Neuronal stem cell (in vitro differentiated cells): ENCODE results near the gene PSD4.

Experiments
- DNase-seq: peaks from one replicate; pipeline ENCODE4 v3.0.0-alpha.2; 2013; ENCODE audit warnings: low spot score
- H2AFZ ChIP-seq: one replicate; pipeline ENCODE4 v1.6.1; 2013; ENCODE audit warnings: mild to moderate bottlenecking, low read length, inconsistent platforms
- H2AK5ac ChIP-seq: 2 replicates; pipeline ENCODE4 v1.6.1; 2013; ENCODE audit warnings: low read depth, mild to moderate bottlenecking, inconsistent platforms, low read length, moderate library complexity, mixed read lengths
- H2BK120ac ChIP-seq: 2 replicates; pipeline ENCODE4 v1.6.1; 2013; ENCODE audit warnings: low read depth, mild to moderate bottlenecking, inconsistent platforms, low read length, moderate library complexity, mixed read lengths
- H2BK12ac ChIP-seq: one replicate; pipeline ENCODE4 v1.6.1; 2013; ENCODE audit warnings: low read length, inconsistent platforms
- H2BK15ac ChIP-seq: 2 replicates; pipeline ENCODE4 v1.6.1; 2013; ENCODE audit warnings: mild to moderate bottlenecking, low read length, inconsistent platforms, mixed read lengths
- H2BK5ac ChIP-seq: one replicate; pipeline ENCODE4 v1.6.1; 2013; ENCODE audit warnings: inconsistent platforms, mild to moderate bottlenecking, low read length, moderate library complexity
- H3K14ac ChIP-seq: one replicate; pipeline ENCODE4 v1.6.1; 2013; ENCODE audit warnings: low read length, inconsistent platforms
- H3K18ac ChIP-seq: 2 replicates; pipeline ENCODE4 v1.6.1; 2013; ENCODE audit warnings: low read length, inconsistent platforms
- H3K23ac ChIP-seq: 2 replicates; pipeline ENCODE4 v1.6.1; 2013; ENCODE audit warnings: low read depth, mild to moderate bottlenecking, mixed read lengths, low read length, inconsistent platforms; ENCODE audit not compliant: poor library complexity
- H3K27ac ChIP-seq: replicated peaks from 3 replicates; pipeline ENCODE4 v1.5.1; 2013; ENCODE audit warnings: low read length, inconsistent platforms
- H3K27me3 ChIP-seq, 3 experiments: 2 replicates each; pipeline ENCODE4 v1.6.1; 2013; ENCODE audit warnings: low read length in 3 of 3, mild to moderate bottlenecking in 2 of 3, inconsistent platforms in 1 of 3, low read depth in 1 of 3, mixed read lengths in 1 of 3, moderate library complexity in 1 of 3; ENCODE audit not compliant: control insufficient read depth in 3 of 3, insufficient read depth in 3 of 3
- H3K36me3 ChIP-seq, 2 donors: replicated peaks in 1 of 2; 2 replicates each; pipeline ENCODE4 v1.6.1; 2013; ENCODE audit warnings: low read length in 2 of 2; ENCODE audit not compliant: control insufficient read depth in 2 of 2, insufficient read depth in 2 of 2
- H3K4ac ChIP-seq: 2 replicates; pipeline ENCODE4 v1.6.1; 2013; ENCODE audit warnings: inconsistent platforms, mild to moderate bottlenecking, low read length, moderate library complexity
- H3K4me1 ChIP-seq, 2 donors: 1 replicate in 1 of 2; 2 replicates in 1 of 2; pipeline ENCODE4 v1.6.1; 2013; ENCODE audit warnings: low read length in 2 of 2, low read depth in 1 of 2; ENCODE audit not compliant: control insufficient read depth in 2 of 2, insufficient read depth in 1 of 2
- H3K4me2 ChIP-seq: one replicate; pipeline ENCODE4 v1.6.1; 2013; ENCODE audit warnings: mild to moderate bottlenecking, low read length, inconsistent platforms; ENCODE audit not compliant: insufficient read depth, poor library complexity, severe bottlenecking
- H3K4me3 ChIP-seq, 2 donors: 2 replicates each; pipeline ENCODE4 v1.5.1; 2013; ENCODE audit warnings: low read length in 2 of 2, mild to moderate bottlenecking in 2 of 2, inconsistent platforms in 1 of 2, moderate library complexity in 1 of 2
- H3K79me1 ChIP-seq: one replicate; pipeline ENCODE4 v1.6.1; 2013; ENCODE audit warnings: low read depth, mild to moderate bottlenecking, inconsistent platforms, low read length, moderate library complexity
- H3K9ac ChIP-seq: one replicate; pipeline ENCODE4 v1.6.1; 2013; ENCODE audit warnings: mild to moderate bottlenecking, low read depth, low read length, inconsistent platforms; ENCODE audit not compliant: poor library complexity
- H3K9me3 ChIP-seq, 2 donors: replicated peaks in 1 of 2; 2 replicates each; pipeline versions ENCODE3 to v1.6.1; 2013; ENCODE audit warnings: low read length in 2 of 2, mild to moderate bottlenecking in 2 of 2, inconsistent platforms in 1 of 2, low read depth in 1 of 2, mixed read lengths in 1 of 2, moderate library complexity in 1 of 2; ENCODE audit not compliant: control insufficient read depth in 2 of 2, insufficient read depth in 1 of 2
- H4K8ac ChIP-seq: one replicate; pipeline ENCODE4 v1.6.1; 2013; ENCODE audit warnings: low read depth, mild to moderate bottlenecking, inconsistent platforms, low read length, moderate library complexity
- H4K91ac ChIP-seq: one replicate; pipeline ENCODE4 v1.6.1; 2013; ENCODE audit warnings: low read length, low read depth, mild to moderate bottlenecking, inconsistent platforms; ENCODE audit not compliant: poor library complexity
- WGBS, 2 donors: extraction: QIAGEN DNeasy Blood & Tissue Kit; methylation state at CpG; one replicate each; pipeline ENCODE4 v1.1.7; 2013; ENCODE audit warnings: missing lambda C conversion rate in 2 of 2, mixed read lengths in 1 of 2; ENCODE audit not compliant: insufficient read length in 2 of 2, insufficient replicate concordance in 1 of 2; ENCODE audit errors: extremely low coverage in 2 of 2; 5-methylcytosine and 5-hydroxymethylcytosine counted together

Gene PSD4

GRCh38 chr2:113135317-113135716 lies 38.5 kb upstream of the PSD4 start:
- H3K4ac ChIP-seq, result no peak overlapping the region
- H2BK5ac ChIP-seq, result no peak overlapping the region
- no peak overlapping the region for H2BK120ac ChIP-seq
- H3K23ac ChIP-seq, result no peak overlapping the region
- no peak overlapping the region for H3K9ac ChIP-seq
- WGBS, 2 donors, result no CpG with 5 or more reads among the region's 1 CpG
- H4K91ac ChIP-seq, result no peak overlapping the region
- no peaks in the 10 kb centered on the region for H3K79me1 ChIP-seq
- no peak overlapping the region for H4K8ac ChIP-seq
- DNase-seq, result no peak
- H3K14ac ChIP-seq, result no peak overlapping the region
- H2AFZ ChIP-seq, result no peak overlapping the region
- H3K4me1 ChIP-seq, result no peaks in the 10 kb centered on the region
- no peak overlapping the region for H3K27ac ChIP-seq
- H2AK5ac ChIP-seq, result no peak overlapping the region
- H3K9me3 ChIP-seq, result no peaks in the 10 kb centered on the region
- no peak overlapping the region for H2BK12ac ChIP-seq
- H3K27me3 ChIP-seq, result peaks cover 0 to 21% (median 0%) of the 10 kb centered on the region in 3 experiments
- no peak overlapping the region for H3K4me2 ChIP-seq
- H3K36me3 ChIP-seq, result no peaks in the 10 kb centered on the region
- H2BK15ac ChIP-seq, result no peak overlapping the region
- H3K18ac ChIP-seq, result no peak overlapping the region
- no peak overlapping the region for H3K4me3 ChIP-seq

GRCh38 chr2:113136828-113137775 lies 36.7 kb upstream of the PSD4 start:
- no peak overlapping the region for H2BK12ac ChIP-seq
- no peaks in the 10 kb centered on the region for H3K36me3 ChIP-seq
- peak; percentile 48 for DNase-seq
- no peak overlapping the region for H2BK15ac ChIP-seq
- no peak overlapping the region for H3K23ac ChIP-seq
- H2BK120ac ChIP-seq, result no peak overlapping the region
- no peak overlapping the region for H4K91ac ChIP-seq
- no peak overlapping the region for H3K27ac ChIP-seq
- no peak overlapping the region for H3K14ac ChIP-seq
- H2BK5ac ChIP-seq, result no peak overlapping the region
- no peaks in the 10 kb centered on the region for H3K79me1 ChIP-seq
- no peak overlapping the region for H3K18ac ChIP-seq
- no peak overlapping the region for H3K9ac ChIP-seq
- no peaks in the 10 kb centered on the region for H3K4me1 ChIP-seq
- no peak overlapping the region for H4K8ac ChIP-seq
- peaks cover 0 to 23% (median 0%) of the 10 kb centered on the region in 3 experiments for H3K27me3 ChIP-seq
- no peak overlapping the region for H3K4me2 ChIP-seq
- H2AFZ ChIP-seq, result no peak overlapping the region
- H2AK5ac ChIP-seq, result no peak overlapping the region
- no peak overlapping the region for H3K4me3 ChIP-seq
- no peaks in the 10 kb centered on the region for H3K9me3 ChIP-seq
- no CpG with 5 or more reads among the region's 8 CpGs for WGBS, 2 donors
- no peak overlapping the region for H3K4ac ChIP-seq

- H2AK5ac ChIP-seq, result no peak overlapping the region
- no peak overlapping the region for H4K91ac ChIP-seq
- H3K4me3 ChIP-seq, result no peak overlapping the region
- H3K14ac ChIP-seq, result no peak overlapping the region
- H2BK12ac ChIP-seq, result no peak overlapping the region
- H3K36me3 ChIP-seq, result no peaks in the 10 kb centered on the region
- no peak overlapping the region for H4K8ac ChIP-seq
- no peaks in the 10 kb centered on the region for H3K79me1 ChIP-seq
- no peak overlapping the region for H3K9ac ChIP-seq
- no peak overlapping the region for H3K18ac ChIP-seq
- H3K4me1 ChIP-seq, result no peaks in the 10 kb centered on the region
- no peak overlapping the region for H3K4ac ChIP-seq
- H3K4me2 ChIP-seq, result no peak overlapping the region
- H3K23ac ChIP-seq, result no peak overlapping the region
- no peak overlapping the region for H3K27ac ChIP-seq
- H2AFZ ChIP-seq, result no peak overlapping the region
- no peak overlapping the region for H2BK120ac ChIP-seq
- H2BK5ac ChIP-seq, result no peak overlapping the region
- DNase-seq, result no peak
- H3K27me3 ChIP-seq, result peaks cover 0 to 24% (median 0%) of the 10 kb centered on the region in 3 experiments
- no peak overlapping the region for H2BK15ac ChIP-seq
- no peaks in the 10 kb centered on the region for H3K9me3 ChIP-seq
- WGBS, 2 donors, result no CpG with 5 or more reads among the region's 1 CpG
Measured at GRCh38 chr2:113137827-113138226, 35.9 kb upstream of the PSD4 start.

DNA sequence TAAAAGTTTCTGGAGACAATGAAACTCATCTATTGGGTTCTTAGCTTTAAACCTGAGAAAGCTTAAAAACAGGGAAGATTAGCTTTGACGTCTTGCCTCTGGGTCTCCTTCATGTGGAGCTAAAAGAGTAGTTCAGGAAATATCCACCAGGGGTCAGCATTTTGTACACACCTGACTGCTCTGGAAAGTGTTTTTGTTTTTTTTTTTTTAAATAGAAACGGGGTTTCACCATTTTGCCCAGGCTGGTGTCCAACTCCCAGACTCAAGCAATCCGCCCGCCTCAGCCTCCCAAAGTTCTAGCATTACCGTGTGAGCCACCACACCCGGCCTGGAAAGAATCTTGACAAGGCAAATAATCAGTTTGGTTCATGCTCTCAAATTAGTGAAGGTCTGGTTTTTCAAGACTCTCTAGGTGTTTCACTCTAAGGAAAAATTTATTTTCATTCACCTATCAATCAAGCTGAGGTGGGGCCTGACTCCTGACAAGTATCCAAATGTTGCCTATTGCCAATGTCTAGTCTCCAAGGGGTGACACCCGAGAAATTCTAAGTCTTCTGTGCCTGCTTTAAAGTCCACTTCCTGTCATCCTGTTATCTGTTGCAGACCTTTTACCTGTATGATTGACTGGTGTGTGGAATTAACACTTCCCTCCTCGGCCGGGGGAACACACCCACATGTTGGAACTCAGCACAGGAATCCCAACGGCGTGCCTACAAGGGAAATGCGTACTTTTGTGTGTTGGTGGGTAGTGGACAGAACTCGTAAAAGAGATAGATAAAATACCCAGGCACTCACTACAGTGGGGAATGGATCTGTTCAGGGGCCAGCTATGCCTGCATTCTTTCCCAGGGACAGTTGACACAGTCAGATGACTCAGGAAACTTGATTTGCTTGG lies 35.1 kb upstream of the PSD4 start:
- Histone ChIP-seq H2AFZ (peak overlapping the region; percentile 50), H3K36me3 (no peaks in the 10 kb centered on the region), H2BK120ac (no peak overlapping the region), H2BK12ac (no peak overlapping the region), H3K9ac (no peak overlapping the region), H3K4ac (no peak overlapping the region), H3K18ac (no peak overlapping the region), H2AK5ac (no peak overlapping the region), H2BK15ac (no peak overlapping the region), H3K79me1 (no peaks in the 10 kb centered on the region), H3K14ac (no peak overlapping the region), H3K23ac (no peak overlapping the region), H3K27ac (no peak overlapping the region), H3K9me3 (no peaks in the 10 kb centered on the region), H3K4me2 (no peak overlapping the region), H3K4me1 (no peaks in the 10 kb centered on the region), H4K91ac (no peak overlapping the region), H4K8ac (no peak overlapping the region), H2BK5ac (no peak overlapping the region), H3K27me3 (peaks cover 0 to 23% (median 0%) of the 10 kb centered on the region in 3 experiments), H3K4me3 (no peak overlapping the region)
- DNase-seq, result peak; percentile 79
- WGBS, 2 donors, result no CpG with 5 or more reads among the region's 13 CpGs
